ENCODE measurements around the gene TNS1.

TNS1 gene

DNA sequence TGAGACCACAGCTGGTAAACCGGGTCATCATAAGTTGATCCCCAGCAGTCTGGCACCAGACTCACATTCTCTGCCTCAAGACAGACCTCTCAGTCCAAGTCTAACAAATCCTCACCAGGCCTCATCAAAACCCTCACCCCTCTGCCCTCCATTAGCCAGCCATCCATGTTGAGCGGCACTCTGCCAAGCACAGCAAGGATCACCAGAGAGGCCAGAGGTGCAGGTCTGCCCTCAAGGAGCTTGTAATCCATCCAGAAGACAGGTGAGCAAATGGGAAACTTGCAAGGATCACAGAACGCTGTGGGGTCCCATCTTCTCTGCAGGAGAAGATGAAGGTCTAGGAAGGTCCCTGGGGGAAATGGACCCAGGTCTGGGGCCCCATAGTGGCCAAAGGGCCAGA is 63.6 kb downstream of the TNS1 start:
- DNase-seq (ENCODE audit: low read depth in 1 of 2, low spot score in 1 of 2), result no peak
- TF ChIP-seq, protein P1, sequence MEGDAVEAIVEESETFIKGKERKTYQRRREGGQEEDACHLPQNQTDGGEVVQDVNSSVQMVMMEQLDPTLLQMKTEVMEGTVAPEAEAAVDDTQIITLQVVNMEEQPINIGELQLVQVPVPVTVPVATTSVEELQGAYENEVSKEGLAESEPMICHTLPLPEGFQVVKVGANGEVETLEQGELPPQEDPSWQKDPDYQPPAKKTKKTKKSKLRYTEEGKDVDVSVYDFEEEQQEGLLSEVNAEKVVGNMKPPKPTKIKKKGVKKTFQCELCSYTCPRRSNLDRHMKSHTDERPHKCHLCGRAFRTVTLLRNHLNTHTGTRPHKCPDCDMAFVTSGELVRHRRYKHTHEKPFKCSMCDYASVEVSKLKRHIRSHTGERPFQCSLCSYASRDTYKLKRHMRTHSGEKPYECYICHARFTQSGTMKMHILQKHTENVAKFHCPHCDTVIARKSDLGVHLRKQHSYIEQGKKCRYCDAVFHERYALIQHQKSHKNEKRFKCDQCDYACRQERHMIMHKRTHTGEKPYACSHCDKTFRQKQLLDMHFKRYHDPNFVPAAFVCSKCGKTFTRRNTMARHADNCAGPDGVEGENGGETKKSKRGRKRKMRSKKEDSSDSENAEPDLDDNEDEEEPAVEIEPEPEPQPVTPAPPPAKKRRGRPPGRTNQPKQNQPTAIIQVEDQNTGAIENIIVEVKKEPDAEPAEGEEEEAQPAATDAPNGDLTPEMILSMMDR (IDR thresholded peaks at IDR 0.05; ENCODE audit: insufficient read depth, low read length), result no peak
- TF ChIP-seq POLR2AphosphoS5 (IDR thresholded peaks at IDR 0.05; ENCODE audit: low read depth) (no peak), REST (IDR thresholded peaks at IDR 0.05; ENCODE audit: insufficient replicate concordance, low read depth) (no peak), GABPA (IDR thresholded peaks at IDR 0.05; ENCODE audit: low read depth) (no peak), SPI1 (IDR thresholded peaks at IDR 0.05; ENCODE audit: borderline replicate concordance, low read depth) (no peak)

GRCh38 chr2:217938036-217938435 is 64.8 kb downstream of the TNS1 start:
- H3K27me3 ChIP-seq (ENCODE audit: insufficient read depth, poor library complexity, severe bottlenecking), result no peaks in the 10 kb centered on the region
- no peak overlapping the region for H3K27ac ChIP-seq (replicated peaks)
- no peak overlapping the region for H3K4me3 ChIP-seq (replicated peaks; ENCODE audit: insufficient read depth, low read length)
- TF ChIP-seq REST (IDR thresholded peaks at IDR 0.05; ENCODE audit: insufficient replicate concordance, low read depth), result no peak
- TF ChIP-seq GABPA (IDR thresholded peaks at IDR 0.05; ENCODE audit: low read depth), result no peak
- TF ChIP-seq POLR2AphosphoS5 (IDR thresholded peaks at IDR 0.05; ENCODE audit: low read depth), result no peak
- no peak for TF ChIP-seq SPI1 (IDR thresholded peaks at IDR 0.05; ENCODE audit: borderline replicate concordance, low read depth)
- TF ChIP-seq, protein P1 (IDR thresholded peaks at IDR 0.05; ENCODE audit: insufficient read depth, low read length), result no peak
- no peak for DNase-seq (ENCODE audit: low read depth in 1 of 2, low spot score in 1 of 2)

More for the DNA sequence above, 63.6 kb downstream of the TNS1 start:
- no peaks in the 10 kb centered on the region for H3K27me3 ChIP-seq (ENCODE audit: insufficient read depth, poor library complexity, severe bottlenecking)
- H3K4me3 ChIP-seq (replicated peaks; ENCODE audit: insufficient read depth, low read length), result no peak overlapping the region
- no peak overlapping the region for H3K27ac ChIP-seq (replicated peaks)

- Histone ChIP-seq H3K27me3 (ENCODE audit: insufficient read depth, poor library complexity, severe bottlenecking) (no peaks in the 10 kb centered on the region), H3K27ac (replicated peaks) (no peak overlapping the region), H3K4me3 (replicated peaks; ENCODE audit: insufficient read depth, low read length) (no peak overlapping the region)
- TF ChIP-seq SPI1 (IDR thresholded peaks at IDR 0.05; ENCODE audit: borderline replicate concordance, low read depth), result no peak
- TF ChIP-seq REST (IDR thresholded peaks at IDR 0.05; ENCODE audit: insufficient replicate concordance, low read depth), result no peak
- no peak for TF ChIP-seq GABPA (IDR thresholded peaks at IDR 0.05; ENCODE audit: low read depth)
- TF ChIP-seq POLR2AphosphoS5 (IDR thresholded peaks at IDR 0.05; ENCODE audit: low read depth), result no peak
- TF ChIP-seq, protein P1 (IDR thresholded peaks at IDR 0.05; ENCODE audit: insufficient read depth, low read length), result no peak
- no peak for DNase-seq (ENCODE audit: low read depth in 1 of 2, low spot score in 1 of 2)
Observed at GRCh38 chr2:217937446-217937845, 65.3 kb downstream of the TNS1 start.
